ENCODE results near the gene AP1G2.

- TF ChIP-seq EP300 (IDR thresholded peaks at IDR 0.05) (no peak), CTCF (IDR thresholded peaks at IDR 0.05) (no peak), POLR2AphosphoS5 (IDR thresholded peaks at IDR 0.05) (no peak), POLR2A (IDR thresholded peaks at IDR 0.05; ENCODE audit: low read depth) (no peak)
Observed at GRCh38 chr14:23614395-23614828, 46.8 kb upstream of the AP1G2 start.

Data from esophagus muscularis mucosa (tissue), 4 donors.